Skeletal muscle satellite cell (primary cell): ENCODE measurements around the gene ARHGEF7.

Experiments
- H3K27me3 ChIP-seq: 2 replicates; pipeline ENCODE4 v1.7.0; 2013; ENCODE audit warnings: low read length; ENCODE audit not compliant: control insufficient read depth, insufficient read depth
- H3K36me3 ChIP-seq: 2 replicates; pipeline ENCODE4 v1.7.0; 2013; ENCODE audit warnings: mild to moderate bottlenecking, control low read depth, low read length; ENCODE audit not compliant: insufficient read depth
- H3K4me1 ChIP-seq: 2 replicates; pipeline ENCODE4 v1.7.0; 2013; ENCODE audit warnings: low read length; ENCODE audit not compliant: control insufficient read depth, insufficient read depth
- H3K4me2 ChIP-seq: 2 replicates; pipeline ENCODE4 v1.7.0; 2013; ENCODE audit warnings: mild to moderate bottlenecking, low read length
- H3K4me3 ChIP-seq: 2 replicates; pipeline ENCODE4 v1.7.0; 2013; ENCODE audit warnings: low read length
- H3K9ac ChIP-seq: 2 replicates; pipeline ENCODE4 v1.7.0; 2013; ENCODE audit warnings: mild to moderate bottlenecking, low read depth, low read length, moderate library complexity
- H3K9me3 ChIP-seq: replicated peaks from 2 replicates; pipeline ENCODE4 v1.7.0; 2013; ENCODE audit warnings: mild to moderate bottlenecking, control low read depth, low read length

Gene ARHGEF7

DNA sequence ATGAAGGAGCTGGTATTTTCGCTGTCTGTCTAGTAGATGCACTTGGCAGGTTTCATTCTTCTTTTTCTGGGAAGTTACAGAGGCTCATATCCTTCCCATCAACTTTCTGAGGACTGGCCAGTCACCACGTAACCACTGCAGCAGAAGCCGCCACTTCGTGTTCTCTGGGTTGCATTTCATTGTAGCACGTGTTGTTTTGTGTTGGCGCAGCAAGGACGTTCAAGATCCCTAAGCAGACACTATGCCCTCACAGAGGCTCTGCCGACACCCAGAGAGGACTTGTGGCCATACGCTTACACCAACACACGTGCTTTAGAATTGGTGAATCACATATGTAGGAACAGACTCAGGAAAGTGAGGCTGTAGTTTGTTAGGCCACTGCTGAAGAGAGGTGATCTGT, 163.1 kb downstream of the ARHGEF7 start:
- peaks cover 61% of the 10 kb centered on the region for H3K36me3 ChIP-seq
- H3K27me3 ChIP-seq: no peaks in the 10 kb centered on the region
- H3K4me1 ChIP-seq: peaks cover 31% of the 10 kb centered on the region
- no peak overlapping the region for H3K4me3 ChIP-seq
- no peak overlapping the region for H3K4me2 ChIP-seq
- no peaks in the 10 kb centered on the region for H3K9me3 ChIP-seq
- H3K9ac ChIP-seq: no peak overlapping the region

DNA sequence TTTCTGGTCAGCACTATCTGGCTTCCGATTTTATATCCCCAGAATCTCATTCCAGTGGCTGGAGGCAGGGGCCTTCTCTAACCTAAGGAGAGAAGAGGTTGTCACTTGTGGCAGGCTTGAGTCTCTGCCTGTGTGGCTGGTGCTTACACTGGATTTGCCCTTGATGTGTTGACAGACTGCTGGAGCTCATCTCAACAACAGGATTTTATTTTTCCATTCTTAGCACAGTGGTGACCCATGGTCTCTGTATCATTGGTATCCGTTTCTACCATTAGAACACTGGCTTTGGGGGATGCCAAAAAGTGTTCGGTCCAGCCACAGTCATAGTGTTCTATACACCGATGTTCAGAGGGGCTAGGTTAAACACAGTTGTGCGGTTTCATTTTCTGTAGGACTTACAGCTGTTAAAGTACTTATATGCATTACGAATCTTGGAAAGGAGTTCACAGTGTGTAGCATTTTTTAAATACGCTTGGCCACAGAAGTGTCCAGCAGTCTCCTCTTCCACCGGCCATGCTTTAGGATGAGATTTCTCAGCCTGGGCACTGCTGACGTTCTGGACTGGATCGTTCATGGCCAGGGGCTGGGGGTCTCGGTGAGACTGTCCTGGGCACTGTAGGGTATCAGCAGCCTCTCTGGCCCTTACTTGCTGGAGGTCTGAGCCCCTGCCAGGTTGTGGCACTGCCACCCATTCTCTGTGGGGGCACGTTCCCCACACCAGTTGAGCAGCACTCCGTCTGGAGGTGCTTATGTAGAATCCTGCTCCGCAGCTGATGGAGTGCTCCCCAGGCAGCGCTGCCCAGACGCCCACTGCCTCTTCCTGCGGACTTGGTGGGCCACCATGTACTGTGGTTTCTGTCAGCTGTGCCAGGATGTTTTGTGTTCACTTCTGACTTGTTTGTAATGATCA, 163.9 kb downstream of the ARHGEF7 start:
- no peak overlapping the region for H3K4me3 ChIP-seq
- H3K36me3 ChIP-seq: peaks cover 63% of the 10 kb centered on the region
- H3K4me1 ChIP-seq: peaks cover 31% of the 10 kb centered on the region

DNA sequence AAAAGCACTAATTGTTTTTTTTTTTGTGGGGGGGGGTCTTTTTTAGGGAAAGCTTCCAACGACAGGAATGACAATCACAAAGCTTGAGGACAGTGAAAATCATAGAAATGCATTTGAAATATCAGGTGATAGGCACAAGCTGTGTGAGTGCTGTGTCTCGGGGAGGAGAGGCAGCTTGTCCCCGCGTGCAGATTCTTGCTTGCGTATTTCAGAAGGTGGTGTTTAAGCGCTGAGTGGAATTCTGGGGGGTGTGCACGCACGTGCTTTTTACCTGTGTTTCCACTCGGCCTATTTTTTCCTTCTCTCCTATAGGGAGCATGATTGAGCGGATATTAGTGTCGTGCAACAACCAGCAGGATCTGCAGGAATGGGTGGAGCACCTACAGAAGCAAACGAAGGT, 165.1 kb downstream of the ARHGEF7 start:
- H3K27me3 ChIP-seq: no peaks in the 10 kb centered on the region
- peaks cover 68% of the 10 kb centered on the region for H3K36me3 ChIP-seq
- H3K9ac ChIP-seq: no peak overlapping the region
- no peak overlapping the region for H3K4me3 ChIP-seq
- H3K9me3 ChIP-seq: no peaks in the 10 kb centered on the region
- H3K4me1 ChIP-seq: peaks cover 31% of the 10 kb centered on the region
- peak overlapping the region; percentile 37 for H3K4me2 ChIP-seq

More for the DNA sequence above, 163.9 kb downstream of the ARHGEF7 start:
- Histone ChIP-seq H3K9ac (no peak overlapping the region), H3K9me3 (no peaks in the 10 kb centered on the region), H3K27me3 (no peaks in the 10 kb centered on the region), H3K4me2 (no peak overlapping the region)

DNA sequence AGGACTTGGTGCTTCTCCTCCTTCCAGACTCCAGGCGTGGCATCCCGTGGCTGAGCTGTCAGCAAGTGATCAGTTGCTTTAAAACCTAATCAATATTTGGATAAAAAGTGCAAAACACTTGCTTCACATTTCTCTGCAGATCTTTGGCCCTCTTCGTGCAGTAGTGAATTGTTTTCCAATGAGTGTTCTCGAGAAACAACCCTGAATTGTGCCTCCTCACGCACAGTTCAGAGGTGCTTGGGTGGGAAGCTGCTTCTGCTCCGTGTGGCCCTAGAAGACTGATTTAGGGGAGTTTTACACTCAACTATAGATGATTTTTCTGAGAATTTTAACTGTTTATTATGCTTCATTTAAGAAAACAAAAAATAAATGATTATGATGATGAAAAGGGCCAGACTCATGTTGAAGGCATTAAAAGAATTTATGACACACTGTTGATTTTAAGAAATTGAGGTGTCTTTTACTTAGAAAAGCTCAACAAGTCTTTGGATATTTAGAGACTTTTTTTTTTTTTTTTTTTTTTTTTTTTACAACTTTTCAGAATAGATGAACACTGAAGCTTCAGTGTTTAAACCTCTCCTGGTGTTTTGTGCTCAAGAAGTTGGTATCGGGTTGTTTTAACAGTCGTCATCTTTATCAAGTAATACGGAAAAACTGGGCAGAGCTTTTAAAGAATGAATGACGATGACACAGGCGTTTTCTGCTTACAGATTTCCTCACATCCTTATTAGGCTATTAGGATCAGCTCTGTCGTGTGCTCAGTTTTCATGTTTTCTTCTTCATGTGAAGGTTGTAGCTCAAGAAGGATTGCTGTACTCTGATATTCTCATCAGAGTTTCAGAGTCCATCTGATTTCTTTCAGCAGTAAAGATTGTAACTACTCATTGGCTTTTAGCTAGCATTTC, 165.8 kb downstream of the ARHGEF7 start:
- Histone ChIP-seq H3K36me3 (peaks cover 67% of the 10 kb centered on the region), H3K4me2 (peak overlapping the region; percentile 37), H3K4me3 (no peak overlapping the region), H3K9ac (peak overlapping the region; percentile 23), H3K27me3 (no peaks in the 10 kb centered on the region), H3K4me1 (peaks cover 27% of the 10 kb centered on the region), H3K9me3 (no peaks in the 10 kb centered on the region)

DNA sequence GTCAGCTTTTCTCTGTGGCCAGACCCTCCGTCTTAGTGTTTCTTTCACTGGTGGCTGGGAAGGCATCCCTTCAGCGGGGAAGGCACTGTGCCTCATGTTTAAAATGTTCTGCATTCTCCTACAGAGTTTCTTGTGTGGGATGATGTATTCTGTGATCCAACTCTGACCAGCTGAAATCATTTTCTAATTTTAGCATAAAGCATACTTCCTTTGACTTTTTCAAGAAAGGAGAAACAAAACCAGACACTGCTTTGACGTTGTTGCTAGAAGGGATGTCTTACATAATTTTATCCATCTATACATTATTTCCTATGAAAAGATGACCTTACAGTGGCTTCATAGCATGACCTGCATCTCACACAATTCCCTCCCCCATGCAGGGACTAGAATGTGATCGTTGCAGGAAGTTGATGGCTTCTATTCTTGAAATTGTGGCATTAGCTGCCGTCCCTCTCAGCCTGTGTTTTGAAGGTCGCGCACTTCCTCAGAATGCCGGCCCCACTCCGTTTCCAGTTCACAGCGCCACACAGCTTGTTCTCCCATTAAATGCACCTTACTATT, 166.7 kb downstream of the ARHGEF7 start:
- no peak overlapping the region for H3K4me3 ChIP-seq
- peaks cover 25% of the 10 kb centered on the region for H3K4me1 ChIP-seq
- H3K9me3 ChIP-seq: no peaks in the 10 kb centered on the region
- peak overlapping the region; percentile 20 for H3K4me2 ChIP-seq
- H3K36me3 ChIP-seq: peaks cover 68% of the 10 kb centered on the region
- no peaks in the 10 kb centered on the region for H3K27me3 ChIP-seq
- peak overlapping the region; percentile 23 for H3K9ac ChIP-seq

DNA sequence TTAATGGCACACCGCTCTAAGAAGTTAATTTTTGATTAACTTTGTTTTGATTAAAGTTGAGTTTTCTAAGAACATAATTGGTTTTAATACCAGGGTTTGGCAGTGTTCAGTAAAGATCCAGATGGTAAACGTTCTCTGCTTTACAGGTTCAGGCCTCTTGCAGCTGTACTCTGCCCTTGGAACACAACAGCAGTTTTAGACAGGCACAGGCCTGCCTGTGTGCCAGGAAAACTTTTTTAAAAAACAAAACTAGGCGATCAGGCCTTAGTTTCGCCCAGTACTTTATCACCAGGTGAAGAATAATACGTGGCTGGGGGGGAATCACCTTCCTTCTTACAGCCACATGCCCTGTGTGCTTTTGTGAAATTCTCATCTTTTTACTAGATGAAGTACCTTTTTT, 167.3 kb downstream of the ARHGEF7 start:
- Histone ChIP-seq H3K27me3 (no peaks in the 10 kb centered on the region), H3K4me3 (no peak overlapping the region), H3K4me1 (peaks cover 25% of the 10 kb centered on the region), H3K4me2 (peak overlapping the region; percentile 20), H3K36me3 (peaks cover 69% of the 10 kb centered on the region), H3K9me3 (no peaks in the 10 kb centered on the region), H3K9ac (peak overlapping the region; percentile 9)

DNA sequence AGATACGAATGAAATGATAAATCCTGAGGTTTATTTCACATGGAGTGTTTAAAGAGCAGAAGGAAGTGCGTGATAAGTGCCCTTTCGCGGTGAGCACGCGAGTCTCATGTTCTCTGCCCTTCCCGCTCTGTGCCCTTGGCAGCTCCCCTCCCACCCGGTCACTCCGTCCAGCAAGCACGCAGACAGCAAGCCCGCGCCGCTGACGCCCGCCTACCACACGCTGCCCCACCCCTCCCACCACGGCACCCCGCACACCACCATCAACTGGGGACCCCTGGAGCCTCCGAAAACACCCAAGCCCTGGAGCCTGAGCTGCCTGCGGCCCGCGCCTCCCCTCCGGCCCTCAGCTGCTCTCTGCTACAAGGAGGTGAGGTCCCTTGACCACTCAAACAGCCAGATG, 167.9 kb downstream of the ARHGEF7 start:
- Histone ChIP-seq H3K4me3 (no peak overlapping the region), H3K4me1 (peaks cover 25% of the 10 kb centered on the region), H3K4me2 (no peak overlapping the region), H3K9me3 (no peaks in the 10 kb centered on the region), H3K36me3 (peaks cover 68% of the 10 kb centered on the region), H3K9ac (no peak overlapping the region), H3K27me3 (no peaks in the 10 kb centered on the region)

DNA sequence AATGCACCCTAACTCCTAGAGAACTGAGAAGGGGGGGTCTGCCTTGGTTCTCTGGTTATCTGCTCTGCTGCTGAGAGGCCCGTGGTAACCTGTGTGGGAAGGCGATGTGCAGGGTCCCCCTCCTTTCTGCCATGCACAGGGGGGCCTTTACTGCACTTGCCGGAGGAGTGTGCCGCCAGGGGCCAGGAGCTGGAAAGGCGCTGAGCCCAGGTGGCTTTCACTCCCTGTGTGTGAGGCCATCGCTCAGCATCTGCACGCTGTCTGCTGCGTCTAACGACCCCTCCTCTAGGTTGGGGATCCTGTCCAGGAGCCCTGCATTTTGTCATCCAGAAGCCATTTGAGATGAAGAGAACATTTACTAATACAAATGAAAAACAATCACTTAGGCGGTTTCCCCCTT, 168.3 kb downstream of the ARHGEF7 start:
- no peaks in the 10 kb centered on the region for H3K9me3 ChIP-seq
- peaks cover 64% of the 10 kb centered on the region for H3K36me3 ChIP-seq
- H3K27me3 ChIP-seq: no peaks in the 10 kb centered on the region
- H3K9ac ChIP-seq: no peak overlapping the region
- H3K4me2 ChIP-seq: no peak overlapping the region
- H3K4me1 ChIP-seq: peaks cover 25% of the 10 kb centered on the region
- no peak overlapping the region for H3K4me3 ChIP-seq

DNA sequence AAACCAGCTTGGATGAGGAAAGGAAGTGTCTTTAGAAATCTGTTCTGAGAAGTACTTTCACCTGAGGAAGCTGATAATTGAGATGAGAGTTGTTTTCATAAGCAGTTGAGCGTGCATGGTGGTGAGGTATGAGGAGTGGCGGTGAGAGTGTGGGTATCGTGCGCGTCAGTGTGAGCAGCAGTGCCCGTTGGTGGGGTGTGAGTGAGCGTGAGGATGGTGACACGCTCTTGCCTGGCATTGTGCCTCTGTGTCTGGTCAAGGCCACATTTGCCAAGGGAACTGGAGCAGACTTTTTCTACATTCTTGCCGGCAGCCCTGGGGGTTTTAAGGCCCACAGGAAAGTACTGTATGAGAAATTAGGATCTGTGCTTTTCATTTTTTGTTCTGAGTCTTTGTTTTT, 168.9 kb downstream of the ARHGEF7 start:
- peaks cover 58% of the 10 kb centered on the region for H3K36me3 ChIP-seq
- H3K4me1 ChIP-seq: peaks cover 25% of the 10 kb centered on the region
- H3K27me3 ChIP-seq: no peaks in the 10 kb centered on the region
- H3K4me2 ChIP-seq: no peak overlapping the region
- H3K9me3 ChIP-seq: no peaks in the 10 kb centered on the region
- no peak overlapping the region for H3K9ac ChIP-seq
- H3K4me3 ChIP-seq: no peak overlapping the region

DNA sequence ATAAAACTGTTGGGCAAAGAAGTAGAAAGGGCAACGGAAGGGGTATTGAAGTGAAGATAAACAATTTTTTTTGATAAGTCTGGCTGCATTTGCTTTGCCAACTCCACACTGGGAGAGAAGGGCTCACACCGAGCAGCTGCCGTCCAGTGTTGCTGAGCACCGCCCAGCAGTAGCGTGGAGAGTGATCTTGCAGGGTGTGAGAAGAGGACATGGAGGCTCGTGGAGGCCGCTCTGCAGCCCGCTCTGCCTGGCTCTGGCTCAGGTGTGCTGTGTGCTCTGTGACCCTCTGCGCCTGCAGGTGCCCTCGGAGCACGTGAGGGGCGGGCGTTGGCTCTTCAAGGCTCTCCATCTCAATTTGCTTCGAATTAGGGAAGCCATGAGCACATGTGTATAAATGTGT, 169.5 kb downstream of the ARHGEF7 start:
- H3K36me3 ChIP-seq: peaks cover 56% of the 10 kb centered on the region
- no peak overlapping the region for H3K4me3 ChIP-seq
- H3K27me3 ChIP-seq: no peaks in the 10 kb centered on the region
- H3K4me1 ChIP-seq: peaks cover 25% of the 10 kb centered on the region
- no peak overlapping the region for H3K4me2 ChIP-seq
- no peak overlapping the region for H3K9ac ChIP-seq
- H3K9me3 ChIP-seq: no peaks in the 10 kb centered on the region

DNA sequence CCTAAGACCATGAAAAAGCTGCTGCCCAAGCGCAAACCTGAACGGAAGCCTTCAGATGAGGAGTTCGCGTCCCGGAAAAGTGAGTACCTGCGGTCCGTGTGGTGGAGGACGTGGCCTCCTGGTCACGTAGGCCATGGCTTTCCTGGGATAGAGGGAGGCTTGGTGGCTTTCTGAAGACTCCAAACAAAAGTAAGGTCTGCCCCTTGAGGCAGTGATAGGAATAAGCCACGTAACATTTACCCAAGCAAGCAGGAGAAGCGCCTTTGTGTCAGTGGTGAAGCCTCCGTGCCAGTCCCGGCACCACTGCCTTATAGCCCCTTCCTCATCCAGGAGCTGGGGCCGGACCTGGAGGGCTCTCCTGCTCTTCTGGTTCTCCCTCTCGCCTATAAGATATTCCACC, 171.1 kb downstream of the ARHGEF7 start:
- Histone ChIP-seq H3K4me3 (no peak overlapping the region), H3K4me2 (no peak overlapping the region), H3K9ac (no peak overlapping the region), H3K27me3 (no peaks in the 10 kb centered on the region), H3K4me1 (peaks cover 14% of the 10 kb centered on the region), H3K9me3 (no peaks in the 10 kb centered on the region), H3K36me3 (peaks cover 56% of the 10 kb centered on the region)
